K562 (cell line): ENCODE data around the gene GALNT7. TPM values are rescaled to one million over a fixed set of nuclear protein-coding genes. Genes with fewer than 3 reads are reported as not detected.

Experiments
- BCOR ChIP-seq: fragments of 450-650 bp; IDR thresholded peaks from 2 replicates; pipeline ENCODE4 v1.6.1; 2016
- CBFB ChIP-seq: sonication (generic); formaldehyde crosslinking; IDR thresholded peaks from 2 replicates; pipeline ENCODE4 v1.4.0; 2020; ENCODE audit warnings: mild to moderate bottlenecking, missing genetic modification reagents
- CREB5 ChIP-seq: fragments of 250-450 bp; sonication (Bioruptor Pico); IDR thresholded peaks from 2 replicates; pipeline ENCODE4 v1.5.0; 2020; ENCODE audit warnings: mild to moderate bottlenecking
- FOSL1 ChIP-seq: fragments of 200-800 bp; sonication (Bioruptor generic); conservative IDR thresholded peaks from 2 replicates; pipeline ENCODE4 v1.6.1; 2016; ENCODE audit warnings: missing genetic modification characterization, missing compliant biosample characterization
- FOXP4 ChIP-seq: sonication (generic); formaldehyde crosslinking; IDR thresholded peaks from 2 replicates; pipeline ENCODE4 v1.8.0; 2022; ENCODE audit warnings: mild to moderate bottlenecking, missing genetic modification reagents, borderline replicate concordance
- HNRNPH1 ChIP-seq: fragments of 200-400 bp; formaldehyde crosslinking; optimal IDR thresholded peaks from 2 replicates; pipeline ENCODE3; 2017; ENCODE audit warnings: low read depth, mild to moderate bottlenecking, low read length, moderate library complexity
- HNRNPUL1 ChIP-seq: fragments of 200-400 bp; formaldehyde crosslinking; IDR thresholded peaks from 2 replicates; pipeline ENCODE4 v1.6.1; 2017; ENCODE audit warnings: low read length
- MAZ ChIP-seq, 2 experiments: fragments of 450-650 bp in 1 of 2; sonication (generic) in 1 of 2; formaldehyde crosslinking; IDR thresholded peaks in 1 of 2; conservative IDR thresholded peaks in 1 of 2; 2 replicates each; pipeline versions ENCODE4 v1.4.0 to v1.5.0; 2020; ENCODE audit warnings: mild to moderate bottlenecking in 1 of 2, missing genetic modification reagents in 1 of 2
- PATZ1 ChIP-seq: fragments of 250-450 bp; sonication (Bioruptor Pico); IDR thresholded peaks from 2 replicates; pipeline ENCODE4 v1.5.0; 2020; ENCODE audit warnings: mild to moderate bottlenecking, borderline replicate concordance
- PHB2 ChIP-seq: fragments of 450-650 bp; IDR thresholded peaks from 2 replicates; pipeline ENCODE4 v1.6.1; 2017; ENCODE audit warnings: low read depth
- POLR2B ChIP-seq: fragments of 450-650 bp; IDR thresholded peaks from 2 replicates; pipeline ENCODE4 v1.6.1; 2018; ENCODE audit warnings: low read depth; ENCODE audit not compliant: partially characterized antibody
- POLR2G ChIP-seq: fragments of 200-400 bp; formaldehyde crosslinking; IDR thresholded peaks from 2 replicates; pipeline ENCODE4 v1.6.1; 2017; ENCODE audit warnings: low read depth, mild to moderate bottlenecking, antibody characterized with exemption, low read length, moderate library complexity
- PRMT5 ChIP-seq: sonication (generic); formaldehyde crosslinking; IDR thresholded peaks from 2 replicates; pipeline ENCODE4 v1.5.0; 2020; ENCODE audit warnings: missing genetic modification reagents
- RBM39 ChIP-seq: fragments of 200-400 bp; formaldehyde crosslinking; optimal IDR thresholded peaks from 2 replicates; pipeline ENCODE3; 2018; ENCODE audit warnings: low read depth, low read length
- RFX5 ChIP-seq: IDR thresholded peaks from 2 replicates; pipeline ENCODE4 v1.6.1; 2011; ENCODE audit warnings: low read depth, mild to moderate bottlenecking, improper control_type of control experiment, low read length
- SLC30A9 ChIP-seq: fragments of 250-450 bp; sonication (Bioruptor Pico); IDR thresholded peaks from 2 replicates; pipeline ENCODE4 v1.8.0; 2022; ENCODE audit warnings: mild to moderate bottlenecking, moderate library complexity
- SMAD4 ChIP-seq: fragments of 250-450 bp; sonication (Bioruptor Pico); conservative IDR thresholded peaks from 2 replicates; pipeline ENCODE4 v1.8.0; 2021; ENCODE audit warnings: inconsistent platforms, mild to moderate bottlenecking, moderate library complexity
- SP2 ChIP-seq: IDR thresholded peaks from 2 replicates; pipeline ENCODE4 v1.6.1; 2011; ENCODE audit warnings: mild to moderate bottlenecking, low read depth, low read length, moderate library complexity; ENCODE audit not compliant: poor library complexity, severe bottlenecking; ENCODE audit errors: extremely low read depth
- TBP ChIP-seq: optimal IDR thresholded peaks from 2 replicates; pipeline ENCODE3; 2011; ENCODE audit warnings: low read depth, low read length, improper control_type of control experiment
- ZNF354B ChIP-seq: fragments of 250-450 bp; sonication (Bioruptor Pico); IDR thresholded peaks from 2 replicates; pipeline ENCODE4 v1.4.0; 2020
- ZNF445 ChIP-seq: fragments of 250-450 bp; sonication (Bioruptor Pico); IDR thresholded peaks from 2 replicates; pipeline ENCODE4 v1.4.0; 2020; ENCODE audit warnings: low read depth, mild to moderate bottlenecking, moderate library complexity
- ZNF583 ChIP-seq: fragments of 250-450 bp; sonication (Bioruptor Pico); IDR thresholded peaks from 2 replicates; pipeline ENCODE4 v1.4.0; 2020
- ZNF695 ChIP-seq: fragments of 450-650 bp; formaldehyde crosslinking; IDR thresholded peaks from 2 replicates; pipeline ENCODE4 v1.4.0; 2020; ENCODE audit warnings: mild to moderate bottlenecking, moderate library complexity
- polyA plus RNA-seq, 8 experiments: library from polyadenylated mRNA; depleted of rRNA in 4 of 8; stranded (reverse) in 5 of 8; unstranded in 3 of 8; fragments of >200 nt; fragmentation: Nextera tagmentation in 2 of 8; fragmentation: Illumina TruSeq in 1 of 8; extraction: Ambion mirVana in 2 of 8; extraction: Trizol in 1 of 8; gene quantifications; 2 replicates each; pipeline versions ENCODE4 v1.2.1 to v1.2.3, GENCODE V29; 2011 to 2014; ENCODE audit warnings: inconsistent platforms in 1 of 8, missing spikeins in 1 of 8
- total RNA-seq, 7 experiments: library from RNA; depleted of rRNA in 6 of 7; stranded (reverse); fragments of >200 nt in 6 of 7; fragmentation: Illumina TruSeq in 2 of 7; extraction: Trizol in 2 of 7; gene quantifications; 2 replicates each; pipeline versions ENCODE4 v1.2.1 to v1.2.3, GENCODE V29; 2011 to 2021; ENCODE audit warnings: low replicate concordance in 1 of 7

The GALNT7 gene
- total and polyA plus RNA-seq, 9 of the 15 experiments (the other 6 are each of a cell fraction or from before 2014, with no cell fraction given) = 16.7 to 38.7 (median 31.1) TPM

- TF ChIP-seq PATZ1 (CRISPR knock-in tag) (no peak), ZNF445 (CRISPR knock-in tag) (no peak), PRMT5 (CRISPR knock-in tag) (peak; percentile 83), POLR2G (peak; percentile 95), MAZ (CRISPR knock-in tag; conservative IDR thresholded peaks at IDR 0.05 in 1 of 2, IDR thresholded peaks at IDR 0.05 in 1 of 2) (peak in 1 of 2 experiments; percentile 45; a peak in 3 of 4 replicates), RFX5 (no peak), ZNF354B (CRISPR knock-in tag) (no peak), PHB2 (no peak), SMAD4 (CRISPR knock-in tag) (no peak; the same call in 1 of the 2 replicates), HNRNPUL1 (no peak), HNRNPH1 (no peak), FOXP4 (no peak), RBM39 (peak; percentile 92), POLR2B (peak; percentile 98), ZNF695 (no peak), BCOR (no peak; the same call in 1 of the 2 replicates), SLC30A9 (CRISPR knock-in tag) (no peak), SP2 (peak; percentile 47), CREB5 (CRISPR knock-in tag) (no peak), ZNF583 (CRISPR knock-in tag) (no peak), FOSL1 (tag) (no peak), TBP (no peak), CBFB (CRISPR knock-in tag) (no peak)
Observed at GRCh38 chr4:173334085-173334890, 165.7 kb downstream of the GALNT7 start, which contains the start of gene HMGB2 (continued).
